Right renal pelvis (tissue), 4 donors: ENCODE measurements around the gene FCHO1. TPM values are rescaled to one million over a fixed set of nuclear protein-coding genes. Genes with fewer than 3 reads are reported as not detected.

ENCODE experiments used
- DNase-seq, 4 donors: peaks; one replicate each; pipeline ENCODE4 v3.0.0-alpha.2; 2013; ENCODE audit warnings: low read depth in 4 of 4, low spot score in 3 of 4, missing footprints in 1 of 4
- polyA plus RNA-seq, 4 donors: library from polyadenylated mRNA; unstranded; fragments of 120-200 nt; gene quantifications; one replicate each; pipeline ENCODE4 v1.2.1, GENCODE V29; 2013; ENCODE audit not compliant: insufficient read length in 4 of 4

Gene FCHO1
- polyA plus RNA-seq, 4 donors: 1.6 to 3.4 (median 2.0) TPM

- DNase-seq: no peak
These were observed 17.1 kb upstream of the FCHO1 start for GRCh38 chr19:17734146-17734545.

- DNase-seq: no peak
These were observed 15.9 kb upstream of the FCHO1 start for GRCh38 chr19:17735410-17735809.

GRCh38 chr19:17737690-17738153 is 13.6 kb upstream of the FCHO1 start:
- no peak for DNase-seq

- DNase-seq: peak in 1 of 4 donors; percentile 25
These were observed 12.0 kb upstream of the FCHO1 start for GRCh38 chr19:17739121-17739875.

- no peak for DNase-seq
These were observed 9.8 kb upstream of the FCHO1 start for GRCh38 chr19:17741456-17741855.

- DNase-seq: no peak
These were observed 7.2 kb upstream of the FCHO1 start for GRCh38 chr19:17743874-17744580.

GRCh38 chr19:17747205-17748098 is 3.8 kb upstream of the FCHO1 start:
- peak; percentile 77 to 86 (median 82) for DNase-seq

GRCh38 chr19:17748884-17749638 is 2.2 kb upstream of the FCHO1 start:
- no peak for DNase-seq

- DNase-seq: no peak
These were observed 1.4 kb upstream of the FCHO1 start for GRCh38 chr19:17749912-17750317.

- DNase-seq: no peak
These were observed 616 bp downstream of the FCHO1 start for GRCh38 chr19:17751912-17752273.

- no peak for DNase-seq
These were observed 1.8 kb downstream of the FCHO1 start for GRCh38 chr19:17752865-17753639.

GRCh38 chr19:17753976-17754375 is 2.7 kb downstream of the FCHO1 start:
- DNase-seq: no peak

- DNase-seq: no peak
These were observed 3.6 kb downstream of the FCHO1 start for GRCh38 chr19:17754634-17755442.

- no peak for DNase-seq
These were observed 4.2 kb downstream of the FCHO1 start for GRCh38 chr19:17755443-17755890.

GRCh38 chr19:17755977-17756670 is 4.8 kb downstream of the FCHO1 start:
- DNase-seq: no peak

GRCh38 chr19:17757125-17757524 is 5.8 kb downstream of the FCHO1 start:
- DNase-seq: no peak

GRCh38 chr19:17758515-17758914 is 7.2 kb downstream of the FCHO1 start:
- no peak for DNase-seq

GRCh38 chr19:17761148-17761547 is 9.9 kb downstream of the FCHO1 start:
- no peak for DNase-seq
